Measurements from ENCODE around the gene FGF12. TPM values are rescaled to one million over a fixed set of nuclear protein-coding genes. Genes with fewer than 3 reads are reported as not detected.

Gene FGF12
- total and polyA plus RNA-seq, 2 donors (not counting 1 experiment from before 2014, with no cell fraction given), result 0.03 TPM; not detected in 1

GRCh38 chr3:192737506-192737905, 10.2 kb upstream of the FGF12 start:
- TF ChIP-seq CTCF (IDR thresholded peaks at IDR 0.05) (no peak), EZH2 (IDR thresholded peaks at IDR 0.05; ENCODE audit: borderline replicate concordance, insufficient read depth, low read depth, low read length, poor library complexity, severe bottlenecking) (no peak)
- no peaks in the 10 kb centered on the region for H3K4me1 Mint-ChIP-seq
- H3K4me3 ChIP-seq (ENCODE audit: control extremely low read depth in 1 of 5, extremely low read depth in 1 of 5, insufficient read depth in 1 of 5, low read depth in 2 of 5, low read length in 4 of 5), result no peak overlapping the region
- no peaks in the 10 kb centered on the region for H3K9me3 Mint-ChIP-seq (ENCODE audit: insufficient read depth)
- ChIA-PET CTCF (no interaction called here), POLR2A (no interaction called here)
- H2AFZ ChIP-seq (ENCODE audit: insufficient read depth, low read depth, low read length, poor library complexity, severe bottlenecking), result no peak overlapping the region
- H3K27ac ChIP-seq (ENCODE audit: low read length in 2 of 2), result no peak overlapping the region
- no peak overlapping the region for H3K27ac Mint-ChIP-seq
- H3K9me3 ChIP-seq (ENCODE audit: control extremely low read depth in 1 of 3, control insufficient read depth in 2 of 3, insufficient read depth in 1 of 3, low read length in 2 of 3), result no peaks in the 10 kb centered on the region
- H3K9ac ChIP-seq (ENCODE audit: low read length), result no peak overlapping the region
- H3K27me3 Mint-ChIP-seq, result no peaks in the 10 kb centered on the region
- no peaks in the 10 kb centered on the region for H4K20me1 ChIP-seq (ENCODE audit: control insufficient read depth, insufficient read depth, low read length, poor library complexity, severe bottlenecking)
- H3K4me1 ChIP-seq (ENCODE audit: control insufficient read depth in 2 of 2, insufficient read depth in 2 of 2, low read length in 2 of 2), result no peaks in the 10 kb centered on the region
- no peak overlapping the region for H3K4me3 Mint-ChIP-seq
- ATAC-seq (ENCODE audit: low read depth), result no peak
- no peak for DNase-seq
- intact Hi-C loops (cut with micrococcal nuclease), result no loop called here
- H3K27me3 ChIP-seq (replicated peaks in 1 of 4; ENCODE audit: control extremely low read depth in 1 of 4, control insufficient read depth in 3 of 4, insufficient read depth in 4 of 4, low read length in 3 of 4), result no peaks in the 10 kb centered on the region
- H3K4me2 ChIP-seq (replicated peaks; ENCODE audit: low read depth, low read length, poor library complexity, severe bottlenecking), result no peak overlapping the region
- no peaks in the 10 kb centered on the region for H3K36me3 ChIP-seq (replicated peaks in 1 of 2; ENCODE audit: control extremely low read depth in 1 of 2, control insufficient read depth in 1 of 2, extremely low read depth in 1 of 2, insufficient read depth in 2 of 2, low read length in 1 of 2)
- no peaks in the 10 kb centered on the region for H3K79me2 ChIP-seq (ENCODE audit: control insufficient read depth, insufficient read depth, low read length)

GRCh38 chr3:192731233-192731632, 3.9 kb upstream of the FGF12 start:
- ChIA-PET CTCF (no interaction called here), POLR2A (no interaction called here)
- H3K79me2 ChIP-seq (ENCODE audit: control insufficient read depth, insufficient read depth, low read length), result no peaks in the 10 kb centered on the region
- peaks cover 0 to 3% of the 10 kb centered on the region in 2 donors for H3K4me1 ChIP-seq (ENCODE audit: control insufficient read depth in 2 of 2, insufficient read depth in 2 of 2, low read length in 2 of 2)
- Mint-ChIP-seq H3K4me3 (no peak overlapping the region), H3K4me1 (peaks cover 9% of the 10 kb centered on the region), H3K9me3 (ENCODE audit: insufficient read depth) (no peaks in the 10 kb centered on the region), H3K27me3 (peaks cover 13% of the 10 kb centered on the region), H3K27ac (no peak overlapping the region)
- H3K36me3 ChIP-seq (replicated peaks in 1 of 2; ENCODE audit: control extremely low read depth in 1 of 2, control insufficient read depth in 1 of 2, extremely low read depth in 1 of 2, insufficient read depth in 2 of 2, low read length in 1 of 2), result no peaks in the 10 kb centered on the region
- no peak for ATAC-seq (ENCODE audit: low read depth)
- no peak overlapping the region for H3K4me2 ChIP-seq (replicated peaks; ENCODE audit: low read depth, low read length, poor library complexity, severe bottlenecking)
- DNase-seq, result no peak
- TF ChIP-seq EZH2 (IDR thresholded peaks at IDR 0.05; ENCODE audit: borderline replicate concordance, insufficient read depth, low read depth, low read length, poor library complexity, severe bottlenecking), result no peak
- TF ChIP-seq CTCF (IDR thresholded peaks at IDR 0.05), result no peak
- peaks cover 0 to 5% (median 0%) of the 10 kb centered on the region in 4 experiments for H3K27me3 ChIP-seq (replicated peaks in 1 of 4; ENCODE audit: control extremely low read depth in 1 of 4, control insufficient read depth in 3 of 4, insufficient read depth in 4 of 4, low read length in 3 of 4)
- no peak overlapping the region for H3K9ac ChIP-seq (ENCODE audit: low read length)
- H2AFZ ChIP-seq (ENCODE audit: insufficient read depth, low read depth, low read length, poor library complexity, severe bottlenecking), result no peak overlapping the region
- no peak overlapping the region for H3K27ac ChIP-seq (ENCODE audit: low read length in 2 of 2)
- intact Hi-C loops (cut with micrococcal nuclease), result no loop called here
- H3K4me3 ChIP-seq (ENCODE audit: control extremely low read depth in 1 of 5, extremely low read depth in 1 of 5, insufficient read depth in 1 of 5, low read depth in 2 of 5, low read length in 4 of 5), result no peak overlapping the region
- H3K9me3 ChIP-seq (ENCODE audit: control extremely low read depth in 1 of 3, control insufficient read depth in 2 of 3, insufficient read depth in 1 of 3, low read length in 2 of 3), result no peaks in the 10 kb centered on the region
- no peaks in the 10 kb centered on the region for H4K20me1 ChIP-seq (ENCODE audit: control insufficient read depth, insufficient read depth, low read length, poor library complexity, severe bottlenecking)
- 100% methylated on average over 2 of the region's 3 CpGs for WGBS (ENCODE audit: insufficient coverage)
